Activated naive CD4-positive, alpha-beta T cell treated with anti-CD3 and anti-CD28 coated beads, Interleukin-2, amount 10 ng/mL, durations not matched to agents 7 days and 5 days (primary cell): ENCODE measurements around the gene CNGA2.

ENCODE experiments used
- CTCF ChIA-PET: fragments of 350-600 bp; sonication (Branson Sonifier 250); formaldehyde crosslinking; loops from one replicate; lab custom pipeline; 2021; ENCODE audit warnings: antibody characterized with exemption; lab: Charles Lee
- DNase-seq: peaks from one replicate; pipeline ENCODE4 v3.0.0-alpha.2; 2020
- H3K27ac Mint-ChIP-seq: one replicate; pipeline ENCODE4 v1.8.0; 2021; ENCODE audit warnings: mild to moderate bottlenecking, moderate library complexity, mixed read lengths
- H3K27me3 Mint-ChIP-seq: one replicate; pipeline ENCODE4 v1.8.0; 2021; ENCODE audit warnings: mild to moderate bottlenecking, mixed read lengths
- H3K36me3 Mint-ChIP-seq: one replicate; pipeline ENCODE4 v1.8.0; 2021; ENCODE audit warnings: mixed read lengths
- H3K4me1 Mint-ChIP-seq: one replicate; pipeline ENCODE4 v1.8.0; 2021; ENCODE audit warnings: mixed read lengths
- H3K4me3 Mint-ChIP-seq: one replicate; pipeline ENCODE4 v1.8.0; 2021; ENCODE audit warnings: mild to moderate bottlenecking, moderate library complexity, mixed read lengths
- H3K9me3 Mint-ChIP-seq: one replicate; pipeline ENCODE4 v1.8.0; 2021; ENCODE audit warnings: mixed read lengths

Gene CNGA2

DNA sequence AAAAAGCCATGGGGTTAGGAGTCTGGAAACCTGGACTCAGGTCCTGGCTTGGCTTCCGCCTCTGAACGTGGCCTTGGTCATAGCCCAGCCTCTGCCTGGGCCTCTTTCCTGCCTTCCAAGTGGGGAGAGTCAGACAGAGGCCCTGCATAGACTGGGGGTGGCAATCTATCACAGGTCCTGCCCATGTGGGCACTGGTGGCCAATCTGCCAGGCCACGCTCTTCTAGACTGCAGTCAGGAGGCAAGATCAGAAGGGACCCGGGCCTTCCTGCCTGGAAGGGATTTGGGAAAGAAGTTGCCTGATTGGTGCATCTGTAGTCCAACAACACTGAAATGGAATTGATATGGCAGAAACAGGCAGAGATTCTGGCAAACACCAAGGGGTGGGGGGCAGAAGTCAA lies 46.1 kb downstream of the CNGA2 start:
- no peak overlapping the region for H3K4me3 Mint-ChIP-seq
- no peaks in the 10 kb centered on the region for H3K36me3 Mint-ChIP-seq
- no peaks in the 10 kb centered on the region for H3K4me1 Mint-ChIP-seq
- no peaks in the 10 kb centered on the region for H3K9me3 Mint-ChIP-seq
- H3K27me3 Mint-ChIP-seq: no peaks in the 10 kb centered on the region
- no peak for DNase-seq
- H3K27ac Mint-ChIP-seq: no peak overlapping the region
- CTCF ChIA-PET: no interaction called here

DNA sequence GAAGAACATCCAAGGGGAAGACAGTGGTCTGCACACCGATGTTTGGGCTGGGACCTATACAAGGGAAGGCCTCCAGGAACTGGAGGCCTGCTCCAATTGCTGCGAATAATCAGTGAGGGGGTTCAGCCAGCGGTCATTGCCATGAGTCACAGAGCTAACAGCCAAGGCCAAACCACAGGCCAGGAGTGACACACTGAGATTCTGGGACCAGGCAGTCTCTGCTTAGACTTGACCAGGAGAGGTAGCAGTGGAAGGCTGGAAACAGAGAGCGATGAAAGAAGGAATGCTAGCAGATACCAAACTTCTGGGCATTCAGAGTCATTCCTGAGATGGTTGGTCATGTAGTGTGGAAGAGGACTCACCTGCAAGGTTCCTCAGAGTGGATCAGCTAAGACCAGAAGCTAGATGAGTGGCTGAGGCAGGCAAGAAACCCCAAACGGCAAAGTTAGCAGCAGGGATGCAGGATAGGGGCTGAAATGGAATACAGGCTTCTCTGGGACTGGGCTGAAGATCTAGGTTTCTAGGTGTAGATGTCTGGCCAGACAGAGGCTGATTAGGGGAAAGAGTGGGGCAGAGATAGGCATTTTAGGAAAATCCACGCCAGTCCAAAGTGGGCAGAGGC lies 54.7 kb downstream of the CNGA2 start:
- H3K4me1 Mint-ChIP-seq: no peaks in the 10 kb centered on the region
- CTCF ChIA-PET: no interaction called here
- H3K27me3 Mint-ChIP-seq: no peaks in the 10 kb centered on the region
- H3K27ac Mint-ChIP-seq: no peak overlapping the region
- no peak overlapping the region for H3K4me3 Mint-ChIP-seq
- H3K36me3 Mint-ChIP-seq: no peaks in the 10 kb centered on the region
- no peak for DNase-seq
- no peaks in the 10 kb centered on the region for H3K9me3 Mint-ChIP-seq

GRCh38 chrX:151790481-151791160 lies 56.1 kb downstream of the CNGA2 start:
- H3K27me3 Mint-ChIP-seq: no peaks in the 10 kb centered on the region
- no peaks in the 10 kb centered on the region for H3K36me3 Mint-ChIP-seq

GRCh38 chrX:151791961-151792360 lies 57.4 kb downstream of the CNGA2 start:
- CTCF ChIA-PET: no interaction called here
- no peaks in the 10 kb centered on the region for H3K4me1 Mint-ChIP-seq
- H3K27ac Mint-ChIP-seq: no peak overlapping the region
- no peak for DNase-seq
- no peaks in the 10 kb centered on the region for H3K27me3 Mint-ChIP-seq
- no peak overlapping the region for H3K4me3 Mint-ChIP-seq
- no peaks in the 10 kb centered on the region for H3K36me3 Mint-ChIP-seq
- H3K9me3 Mint-ChIP-seq: no peaks in the 10 kb centered on the region

More at GRCh38 chrX:151790481-151791160, 56.1 kb downstream of the CNGA2 start:
- Mint-ChIP-seq H3K27ac (no peak overlapping the region), H3K4me1 (no peaks in the 10 kb centered on the region), H3K4me3 (no peak overlapping the region), H3K9me3 (no peaks in the 10 kb centered on the region)
- no peak for DNase-seq
- CTCF ChIA-PET: no interaction called here

- DNase-seq: no peak
- H3K4me1 Mint-ChIP-seq: no peaks in the 10 kb centered on the region
- no peak overlapping the region for H3K27ac Mint-ChIP-seq
- H3K4me3 Mint-ChIP-seq: no peak overlapping the region
- H3K9me3 Mint-ChIP-seq: no peaks in the 10 kb centered on the region
- CTCF ChIA-PET: no interaction called here
- H3K27me3 Mint-ChIP-seq: no peaks in the 10 kb centered on the region
- H3K36me3 Mint-ChIP-seq: no peaks in the 10 kb centered on the region
Observed at GRCh38 chrX:151792505-151792904, 58.0 kb downstream of the CNGA2 start.

DNA sequence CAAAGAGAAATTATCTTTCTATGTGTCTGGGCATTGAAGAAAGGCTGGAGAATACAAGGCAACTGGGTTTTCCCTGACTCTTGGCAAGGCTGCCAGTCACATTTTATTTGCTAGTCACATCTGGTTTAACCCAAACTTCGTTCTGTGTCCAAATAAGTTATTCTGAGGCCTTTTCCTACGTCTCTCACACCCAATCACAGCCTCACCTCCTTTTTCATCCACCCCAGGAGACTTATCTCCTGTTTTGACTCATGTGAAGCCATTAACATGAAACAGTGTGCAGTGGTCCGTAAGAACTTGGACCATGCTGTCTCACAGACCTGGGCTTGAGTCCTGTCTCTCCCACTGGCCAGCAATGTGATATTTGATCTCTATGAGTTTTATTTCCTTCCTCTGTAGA lies 59.3 kb downstream of the CNGA2 start:
- Mint-ChIP-seq H3K27me3 (no peaks in the 10 kb centered on the region), H3K36me3 (no peaks in the 10 kb centered on the region), H3K4me3 (no peak overlapping the region), H3K27ac (no peak overlapping the region), H3K9me3 (no peaks in the 10 kb centered on the region), H3K4me1 (no peaks in the 10 kb centered on the region)
- no peak for DNase-seq
- CTCF ChIA-PET: no interaction called here
